ENCODE measurements around the gene NIP7. TPM values are rescaled to one million over a fixed set of nuclear protein-coding genes. Genes with fewer than 3 reads are reported as not detected.

NIP7 gene
- total and polyA plus RNA-seq, 8 donors: 17.4 to 35.5 (median 29.3) TPM

DNA sequence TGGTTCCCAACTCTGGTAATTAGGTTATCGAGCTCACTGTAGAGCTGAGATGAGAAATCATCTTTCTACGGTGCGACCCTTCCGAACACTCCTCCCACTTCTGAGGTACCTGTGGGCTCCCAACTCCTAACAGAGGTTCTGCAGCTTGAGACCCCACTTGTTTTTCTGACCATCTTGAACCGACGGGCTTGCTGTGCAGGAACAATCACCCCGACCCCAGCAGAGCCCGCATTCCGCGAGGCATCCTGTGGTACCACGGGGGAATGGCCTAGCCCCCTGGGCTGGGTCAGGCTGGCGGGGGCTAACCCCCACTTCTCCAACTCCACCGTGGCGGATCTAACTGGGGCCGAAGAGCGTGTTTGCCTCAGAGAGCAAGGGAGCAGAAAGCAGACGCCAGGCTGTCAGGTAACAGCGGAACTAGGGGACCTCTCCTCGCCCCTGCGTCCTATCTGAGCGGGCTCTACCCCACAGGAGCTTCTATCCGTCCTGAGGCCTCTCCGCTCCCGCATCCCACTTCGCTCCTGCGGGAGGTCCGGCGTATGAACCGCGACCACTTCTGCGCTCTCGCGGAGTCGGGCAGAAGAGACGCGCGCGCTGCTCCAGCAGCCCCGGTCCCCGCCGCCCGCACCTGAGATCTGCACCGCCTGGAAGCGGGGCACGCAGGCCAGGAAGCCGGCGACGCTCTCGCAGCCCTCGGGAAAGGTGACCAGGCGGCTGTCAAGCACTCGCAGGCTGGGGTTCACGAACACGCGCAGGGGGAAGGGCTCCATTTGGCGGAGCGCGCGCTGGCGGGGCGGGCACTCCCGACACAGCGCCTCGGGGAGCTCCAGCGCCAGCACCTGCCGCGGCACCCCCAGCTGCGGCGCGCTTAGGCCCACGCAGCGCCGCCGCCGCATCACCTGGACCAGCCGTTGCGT lies 9.9 kb upstream of the NIP7 start:
- H3K27me3 ChIP-seq: no peaks in the 10 kb centered on the region
- intact Hi-C loops (cut with DNase I): no loop called here
- peaks cover 0 to 67% of the 10 kb centered on the region in 2 donors for H3K36me3 ChIP-seq
- no peaks in the 10 kb centered on the region for H3K9me3 ChIP-seq
- peak overlapping the region; percentile 90 to 96 for H3K4me3 ChIP-seq
- H3K4me1 ChIP-seq: peaks cover 18 to 57% of the 10 kb centered on the region in 2 donors
- ATAC-seq (peak; percentile 51), DNase-seq (peak in 1 of 4 donors; percentile 34)
- H3K27ac ChIP-seq: peak overlapping the region in 1 of 2 donors; percentile 90
- TF ChIP-seq, protein P1, sequence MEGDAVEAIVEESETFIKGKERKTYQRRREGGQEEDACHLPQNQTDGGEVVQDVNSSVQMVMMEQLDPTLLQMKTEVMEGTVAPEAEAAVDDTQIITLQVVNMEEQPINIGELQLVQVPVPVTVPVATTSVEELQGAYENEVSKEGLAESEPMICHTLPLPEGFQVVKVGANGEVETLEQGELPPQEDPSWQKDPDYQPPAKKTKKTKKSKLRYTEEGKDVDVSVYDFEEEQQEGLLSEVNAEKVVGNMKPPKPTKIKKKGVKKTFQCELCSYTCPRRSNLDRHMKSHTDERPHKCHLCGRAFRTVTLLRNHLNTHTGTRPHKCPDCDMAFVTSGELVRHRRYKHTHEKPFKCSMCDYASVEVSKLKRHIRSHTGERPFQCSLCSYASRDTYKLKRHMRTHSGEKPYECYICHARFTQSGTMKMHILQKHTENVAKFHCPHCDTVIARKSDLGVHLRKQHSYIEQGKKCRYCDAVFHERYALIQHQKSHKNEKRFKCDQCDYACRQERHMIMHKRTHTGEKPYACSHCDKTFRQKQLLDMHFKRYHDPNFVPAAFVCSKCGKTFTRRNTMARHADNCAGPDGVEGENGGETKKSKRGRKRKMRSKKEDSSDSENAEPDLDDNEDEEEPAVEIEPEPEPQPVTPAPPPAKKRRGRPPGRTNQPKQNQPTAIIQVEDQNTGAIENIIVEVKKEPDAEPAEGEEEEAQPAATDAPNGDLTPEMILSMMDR (IDR thresholded peaks at IDR 0.05): no peak

DNA sequence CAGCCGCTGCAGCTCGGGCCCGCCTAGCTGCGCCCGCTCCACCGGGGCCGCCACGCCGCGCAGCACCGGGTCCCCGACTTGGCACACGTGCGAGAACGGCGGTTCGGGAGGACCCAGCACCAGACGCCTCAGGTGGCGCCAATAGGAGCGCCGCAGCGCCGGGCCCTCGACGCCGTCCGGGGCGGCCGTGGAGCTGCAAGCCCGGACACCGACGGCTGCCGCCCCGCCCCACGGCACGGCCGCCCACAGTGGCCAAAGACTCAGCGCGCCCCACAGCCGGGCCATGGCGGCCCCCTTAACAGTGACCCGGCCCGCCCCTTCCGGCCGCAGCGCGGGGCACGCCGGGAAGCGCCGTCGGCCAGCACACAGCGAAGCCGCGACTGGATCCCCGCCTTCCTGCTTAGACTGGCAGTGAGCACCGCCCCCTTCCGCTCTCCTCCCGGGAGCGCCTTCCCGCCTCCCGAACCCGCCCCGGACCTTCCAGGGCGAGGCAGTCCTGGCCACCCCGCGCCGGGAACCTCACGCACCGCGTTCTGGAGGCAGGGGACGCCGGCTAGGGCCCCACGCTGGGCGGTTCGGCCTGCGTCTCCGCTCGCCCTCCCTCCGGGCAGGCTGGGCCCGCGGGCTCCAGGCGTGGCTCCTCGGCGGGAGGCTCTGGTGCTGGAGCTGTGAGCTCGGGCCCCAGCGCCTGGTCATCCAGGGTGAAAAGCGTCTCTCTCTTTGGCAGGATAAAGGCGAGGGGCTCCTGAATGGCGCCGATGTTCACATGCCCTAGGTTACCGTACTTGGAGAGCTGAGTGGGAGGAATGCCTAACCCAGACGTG lies 9.1 kb upstream of the NIP7 start, which contains the start of gene PDF:
Gene PDF (minus strand): TSS at position 303 of the 824 bp plus-strand sequence. CDS start 18 bp downstream, at position 285.
- H3K4me1 ChIP-seq: peaks cover 18 to 57% of the 10 kb centered on the region in 2 donors
- H3K4me3 ChIP-seq: peak within 1 kb of the TSS; percentile 90 to 96
- intact Hi-C loops (cut with DNase I): no loop called here
- ATAC-seq (peak; percentile 98), DNase-seq (peak; percentile 89 to 99 (median 94))
- H3K27me3 ChIP-seq: no peaks in the 10 kb centered on the region
- TF ChIP-seq, protein P1 (IDR thresholded peaks at IDR 0.05): no peak
- H3K27ac ChIP-seq: peak within 1 kb of the TSS; percentile 82 to 90
- H3K9me3 ChIP-seq: no peaks in the 10 kb centered on the region
- H3K36me3 ChIP-seq: peaks cover 0 to 67% of the 10 kb centered on the region in 2 donors

DNA sequence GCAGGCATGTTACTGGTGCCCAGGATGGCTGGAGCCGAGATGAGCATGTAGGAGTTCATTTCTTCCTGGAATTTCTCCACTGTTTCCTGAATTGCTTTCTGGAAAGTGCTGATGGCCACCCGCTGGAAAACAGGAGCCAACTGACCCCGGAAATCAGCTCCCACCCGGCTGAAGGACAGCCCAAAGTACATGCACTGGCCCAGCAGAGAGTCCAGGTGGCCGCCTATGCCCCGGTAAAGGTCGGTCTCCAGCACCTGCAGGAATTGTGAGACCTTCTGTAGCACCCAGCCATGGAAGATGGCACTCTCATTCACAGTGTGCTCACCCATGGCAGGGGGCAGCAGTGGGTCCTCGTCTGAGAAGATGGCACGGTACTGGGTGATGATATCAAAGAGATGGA lies 4.9 kb upstream of the NIP7 start:
- TF ChIP-seq, protein P1 (IDR thresholded peaks at IDR 0.05): no peak
- no peaks in the 10 kb centered on the region for H3K9me3 ChIP-seq
- DNase-seq: no peak
- intact Hi-C loops (cut with DNase I): no loop called here
- H3K36me3 ChIP-seq: peaks cover 0 to 49% of the 10 kb centered on the region in 2 donors
- ATAC-seq: no peak
- no peaks in the 10 kb centered on the region for H3K27me3 ChIP-seq
- no peak overlapping the region for H3K27ac ChIP-seq
- H3K4me3 ChIP-seq: no peak overlapping the region
- H3K4me1 ChIP-seq: peaks cover 12 to 35% of the 10 kb centered on the region in 2 donors

DNA sequence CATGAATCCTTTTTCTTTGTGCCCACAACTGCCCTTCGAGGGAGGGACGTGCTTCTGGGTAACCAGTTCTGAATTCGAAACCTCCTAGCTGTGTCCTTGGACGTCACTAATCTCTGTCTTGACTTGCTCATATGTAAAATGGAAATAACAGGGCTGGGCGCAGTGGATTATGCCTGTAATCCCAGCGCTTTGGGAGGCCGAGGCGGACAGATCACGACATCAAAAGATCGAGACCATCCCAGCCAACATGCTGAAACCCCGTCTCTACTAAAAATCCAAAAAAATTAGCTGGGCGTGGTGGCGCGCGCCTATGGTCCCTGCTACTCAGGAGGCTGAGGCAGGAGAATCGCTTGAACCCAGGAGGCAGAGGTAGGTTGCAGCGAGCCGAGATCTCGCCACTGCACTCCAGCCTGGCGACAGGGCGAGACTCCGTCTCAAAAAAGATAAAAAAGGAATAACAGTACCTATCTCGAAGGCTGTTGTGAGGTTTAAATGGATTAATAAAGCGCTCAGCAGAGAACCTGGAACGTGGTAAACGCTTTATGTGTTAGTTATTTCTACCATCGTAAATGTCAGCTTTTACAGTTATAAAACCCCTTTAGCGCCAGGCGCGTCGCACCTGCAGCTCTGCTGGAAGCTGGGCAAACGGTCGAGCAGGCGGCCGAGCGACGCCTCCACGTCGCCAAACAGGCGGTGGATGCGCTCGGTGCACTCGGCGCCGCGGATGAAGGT lies 849 bp upstream of the NIP7 start:
- ATAC-seq: no peak
- peak in 1 of 4 donors; percentile 64 for DNase-seq
- no peaks in the 10 kb centered on the region for H3K27me3 ChIP-seq
- H3K4me3 ChIP-seq: peak overlapping the region; percentile 80 to 95
- peaks cover 23 to 39% of the 10 kb centered on the region in 2 donors for H3K4me1 ChIP-seq
- H3K27ac ChIP-seq: peak overlapping the region; percentile 83 to 97
- no peaks in the 10 kb centered on the region for H3K9me3 ChIP-seq
- intact Hi-C loops (cut with DNase I): no loop called here
- peaks cover 0 to 57% of the 10 kb centered on the region in 2 donors for H3K36me3 ChIP-seq
- TF ChIP-seq, protein P1 (IDR thresholded peaks at IDR 0.05): no peak
